ENCODE data around the gene RHOG. TPM values are rescaled to one million over a fixed set of nuclear protein-coding genes. Genes with fewer than 3 reads are reported as not detected.

The RHOG gene
- polyA plus RNA-seq, 2 of the 4 experiments (the other 2 are of a cell fraction) = 41.1 to 64.3 TPM

DNA sequence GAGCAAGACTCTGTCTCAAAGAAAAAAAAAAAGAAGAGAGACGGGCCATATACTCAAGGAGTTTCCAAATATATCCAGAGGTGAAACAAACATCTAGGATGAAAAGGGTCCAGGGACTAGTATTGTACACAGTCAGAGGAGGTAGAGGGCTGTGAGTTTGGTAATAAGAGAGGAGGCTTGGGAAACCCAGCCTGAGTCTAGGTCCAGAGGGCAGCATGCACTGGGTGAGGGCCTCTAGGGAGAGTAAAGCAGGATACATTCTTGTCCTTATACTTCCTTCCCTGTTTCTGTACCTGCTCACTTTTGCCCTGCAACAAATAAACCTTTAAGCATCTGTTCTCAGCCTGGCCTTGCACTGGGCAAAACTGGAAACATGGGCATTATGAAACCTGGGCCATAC, 46.2 kb upstream of the RHOG start (continued):
- TF ChIP-seq, protein P1, sequence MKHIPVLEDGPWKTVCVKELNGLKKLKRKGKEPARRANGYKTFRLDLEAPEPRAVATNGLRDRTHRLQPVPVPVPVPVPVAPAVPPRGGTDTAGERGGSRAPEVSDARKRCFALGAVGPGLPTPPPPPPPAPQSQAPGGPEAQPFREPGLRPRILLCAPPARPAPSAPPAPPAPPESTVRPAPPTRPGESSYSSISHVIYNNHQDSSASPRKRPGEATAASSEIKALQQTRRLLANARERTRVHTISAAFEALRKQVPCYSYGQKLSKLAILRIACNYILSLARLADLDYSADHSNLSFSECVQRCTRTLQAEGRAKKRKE (CRISPR knock-in tag; IDR thresholded peaks at IDR 0.05; ENCODE audit: low read depth) = no peak
- TF ChIP-seq ESRRA (IDR thresholded peaks at IDR 0.05; ENCODE audit: borderline replicate concordance, low read length) (no peak), FOSL2 (IDR thresholded peaks at IDR 0.05) (no peak), FOSL2 (CRISPR knock-in tag; IDR thresholded peaks at IDR 0.05) (no peak), CEBPB (IDR thresholded peaks at IDR 0.05) (no peak), ZFP36 (IDR thresholded peaks at IDR 0.05; ENCODE audit: borderline replicate concordance, partially characterized antibody) (no peak)

DNA sequence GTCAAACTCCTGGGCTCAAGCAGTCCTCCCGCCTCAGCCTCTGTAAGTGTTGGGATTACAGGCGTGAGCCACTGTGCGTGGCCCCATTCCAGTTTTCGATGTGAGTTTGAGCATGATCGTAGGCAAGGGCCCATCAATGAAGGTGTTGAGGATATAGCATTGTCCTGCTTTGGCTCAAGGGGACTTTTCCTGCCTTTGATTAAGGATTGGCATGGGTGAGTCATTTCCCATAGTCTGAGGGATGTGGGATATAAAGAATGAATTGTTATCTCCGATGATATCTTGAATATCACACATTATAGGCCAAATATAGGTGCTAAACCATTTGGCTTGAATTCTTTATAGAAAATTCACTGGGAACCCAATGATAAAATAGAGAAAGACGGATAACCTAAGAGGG, 45.1 kb upstream of the RHOG start:
- no peak for ATAC-seq

DNA sequence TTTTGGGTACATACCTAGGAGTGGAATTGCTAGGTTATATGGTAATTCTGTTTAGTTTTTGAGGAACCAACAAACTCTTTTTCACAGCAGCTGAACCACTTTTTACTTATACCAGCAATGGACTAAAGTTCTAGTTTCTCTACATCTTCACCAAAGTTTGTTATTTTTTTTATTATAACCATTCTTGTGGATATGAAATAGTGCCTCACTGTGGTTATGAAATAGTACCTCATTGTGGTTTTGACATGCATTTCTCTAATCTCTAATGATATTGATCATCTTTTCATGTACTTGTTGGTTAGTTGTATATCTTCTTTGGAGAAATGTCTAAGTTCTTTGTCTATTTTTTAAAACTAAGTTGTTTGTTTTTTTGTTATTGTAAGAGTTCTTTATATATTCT, 41.9 kb upstream of the RHOG start:
- ChIA-PET POLR2A (no interaction called here), CTCF (interaction anchor here (1.1 to 1.4 kb wide), 2 partner anchors 13 to 191 kb away, joined by 3 read pairs; no protein-coding TSS in a partner anchor)

More for the DNA sequence above, 45.1 kb upstream of the RHOG start:
- Histone ChIP-seq H3K4me1 (peaks cover 3% of the 10 kb centered on the region), H3K4me3 (no peak overlapping the region), H3K9me3 (no peaks in the 10 kb centered on the region), H3K4me2 (no peak overlapping the region), H3K27ac (no peak overlapping the region)
- no peak for DNase-seq (ENCODE audit: low read depth in 1 of 2, low spot score in 1 of 2)
- CTCF ChIA-PET = interaction anchor here (0.6 to 0.9 kb wide), 2 partner anchors 11 to 120 kb away, joined by 3 to 4 read pairs; no protein-coding TSS in a partner anchor
- WGBS (ENCODE audit: missing lambda C conversion rate) = 95% methylated on average over 7 of the region's 7 CpGs
- POLR2A ChIA-PET = interaction anchor here (0.6 kb wide), 1 partner anchor 18 kb away, joined by 4 read pairs; no protein-coding TSS in a partner anchor
- TF ChIP-seq NPAS2 (CRISPR knock-in tag; IDR thresholded peaks at IDR 0.05; ENCODE audit: borderline replicate concordance) (no peak), RCOR1 (IDR thresholded peaks at IDR 0.05; ENCODE audit: low read depth, low read length) (no peak), CBX2 (IDR thresholded peaks at IDR 0.05; ENCODE audit: borderline replicate concordance, low read depth) (no peak), GATA3 (IDR thresholded peaks at IDR 0.05; ENCODE audit: borderline replicate concordance) (no peak)
- TF ChIP-seq, protein P2, sequence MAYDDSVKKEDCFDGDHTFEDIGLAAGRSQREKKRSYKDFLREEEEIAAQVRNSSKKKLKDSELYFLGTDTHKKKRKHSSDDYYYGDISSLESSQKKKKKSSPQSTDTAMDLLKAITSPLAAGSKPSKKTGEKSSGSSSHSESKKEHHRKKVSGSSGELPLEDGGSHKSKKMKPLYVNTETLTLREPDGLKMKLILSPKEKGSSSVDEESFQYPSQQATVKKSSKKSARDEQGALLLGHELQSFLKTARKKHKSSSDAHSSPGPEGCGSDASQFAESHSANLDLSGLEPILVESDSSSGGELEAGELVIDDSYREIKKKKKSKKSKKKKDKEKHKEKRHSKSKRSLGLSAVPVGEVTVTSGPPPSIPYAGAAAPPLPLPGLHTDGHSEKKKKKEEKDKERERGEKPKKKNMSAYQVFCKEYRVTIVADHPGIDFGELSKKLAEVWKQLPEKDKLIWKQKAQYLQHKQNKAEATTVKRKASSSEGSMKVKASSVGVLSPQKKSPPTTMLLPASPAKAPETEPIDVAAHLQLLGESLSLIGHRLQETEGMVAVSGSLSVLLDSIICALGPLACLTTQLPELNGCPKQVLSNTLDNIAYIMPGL (CRISPR knock-in tag; IDR thresholded peaks at IDR 0.05; ENCODE audit: borderline replicate concordance) = no peak
- FAIRE-seq = no peak

More for the DNA sequence above, 41.9 kb upstream of the RHOG start:
- TF ChIP-seq, protein P3, sequence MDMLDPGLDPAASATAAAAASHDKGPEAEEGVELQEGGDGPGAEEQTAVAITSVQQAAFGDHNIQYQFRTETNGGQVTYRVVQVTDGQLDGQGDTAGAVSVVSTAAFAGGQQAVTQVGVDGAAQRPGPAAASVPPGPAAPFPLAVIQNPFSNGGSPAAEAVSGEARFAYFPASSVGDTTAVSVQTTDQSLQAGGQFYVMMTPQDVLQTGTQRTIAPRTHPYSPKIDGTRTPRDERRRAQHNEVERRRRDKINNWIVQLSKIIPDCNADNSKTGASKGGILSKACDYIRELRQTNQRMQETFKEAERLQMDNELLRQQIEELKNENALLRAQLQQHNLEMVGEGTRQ (IDR thresholded peaks at IDR 0.05) = no peak
- TF ChIP-seq EHMT2 (IDR thresholded peaks at IDR 0.05; ENCODE audit: low read depth) = no peak
- TF ChIP-seq ZSCAN20 (CRISPR knock-in tag; IDR thresholded peaks at IDR 0.05) = no peak
- TF ChIP-seq ZNF302 (CRISPR knock-in tag; IDR thresholded peaks at IDR 0.05) = no peak
- no peak for TF ChIP-seq MAFK (IDR thresholded peaks at IDR 0.05; ENCODE audit: partially characterized antibody)
- TF ChIP-seq, protein P4, sequence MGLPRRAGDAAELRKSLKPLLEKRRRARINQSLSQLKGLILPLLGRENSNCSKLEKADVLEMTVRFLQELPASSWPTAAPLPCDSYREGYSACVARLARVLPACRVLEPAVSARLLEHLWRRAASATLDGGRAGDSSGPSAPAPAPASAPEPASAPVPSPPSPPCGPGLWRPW (IDR thresholded peaks at IDR 0.05) = no peak
- no peak for TF ChIP-seq ZFP36 (IDR thresholded peaks at IDR 0.05; ENCODE audit: borderline replicate concordance, partially characterized antibody)
- no peak for TF ChIP-seq CHD4 (IDR thresholded peaks at IDR 0.05; ENCODE audit: borderline replicate concordance)
- TF ChIP-seq, protein P2 (CRISPR knock-in tag; IDR thresholded peaks at IDR 0.05; ENCODE audit: borderline replicate concordance) = no peak
- TF ChIP-seq, protein P5, sequence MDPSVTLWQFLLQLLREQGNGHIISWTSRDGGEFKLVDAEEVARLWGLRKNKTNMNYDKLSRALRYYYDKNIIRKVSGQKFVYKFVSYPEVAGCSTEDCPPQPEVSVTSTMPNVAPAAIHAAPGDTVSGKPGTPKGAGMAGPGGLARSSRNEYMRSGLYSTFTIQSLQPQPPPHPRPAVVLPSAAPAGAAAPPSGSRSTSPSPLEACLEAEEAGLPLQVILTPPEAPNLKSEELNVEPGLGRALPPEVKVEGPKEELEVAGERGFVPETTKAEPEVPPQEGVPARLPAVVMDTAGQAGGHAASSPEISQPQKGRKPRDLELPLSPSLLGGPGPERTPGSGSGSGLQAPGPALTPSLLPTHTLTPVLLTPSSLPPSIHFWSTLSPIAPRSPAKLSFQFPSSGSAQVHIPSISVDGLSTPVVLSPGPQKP (IDR thresholded peaks at IDR 0.05; ENCODE audit: low read depth, low read length) = no peak
- TF ChIP-seq, protein P6, sequence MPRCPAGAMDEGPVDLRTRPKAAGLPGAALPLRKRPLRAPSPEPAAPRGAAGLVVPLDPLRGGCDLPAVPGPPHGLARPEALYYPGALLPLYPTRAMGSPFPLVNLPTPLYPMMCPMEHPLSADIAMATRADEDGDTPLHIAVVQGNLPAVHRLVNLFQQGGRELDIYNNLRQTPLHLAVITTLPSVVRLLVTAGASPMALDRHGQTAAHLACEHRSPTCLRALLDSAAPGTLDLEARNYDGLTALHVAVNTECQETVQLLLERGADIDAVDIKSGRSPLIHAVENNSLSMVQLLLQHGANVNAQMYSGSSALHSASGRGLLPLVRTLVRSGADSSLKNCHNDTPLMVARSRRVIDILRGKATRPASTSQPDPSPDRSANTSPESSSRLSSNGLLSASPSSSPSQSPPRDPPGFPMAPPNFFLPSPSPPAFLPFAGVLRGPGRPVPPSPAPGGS (IDR thresholded peaks at IDR 0.05) = no peak
- no peak for TF ChIP-seq JUNB (IDR thresholded peaks at IDR 0.05)
- no peak for TF ChIP-seq FOSL2 (IDR thresholded peaks at IDR 0.05)
- TF ChIP-seq FOSL2 (CRISPR knock-in tag; IDR thresholded peaks at IDR 0.05) = no peak
- no peak for TF ChIP-seq NFE2L2 (conservative IDR thresholded peaks at IDR 0.05; ENCODE audit: low read length)
- no peak for TF ChIP-seq PHF8 (IDR thresholded peaks at IDR 0.05; ENCODE audit: borderline replicate concordance, low read depth)
- no peak for TF ChIP-seq KDM5A (IDR thresholded peaks at IDR 0.05)
- no peak for TF ChIP-seq SREBF2 (IDR thresholded peaks at IDR 0.05)
- no peak for TF ChIP-seq TP53 (CRISPR knock-in tag; IDR thresholded peaks at IDR 0.05)
- no peak for TF ChIP-seq HOXA7 (CRISPR knock-in tag; IDR thresholded peaks at IDR 0.05)
- Histone ChIP-seq H3K4me1 (peaks cover 31% of the 10 kb centered on the region), H3K9me3 (no peaks in the 10 kb centered on the region), H3K27ac (no peak overlapping the region), H3K4me2 (no peak overlapping the region), H3K4me3 (no peak overlapping the region)
- FAIRE-seq = no peak
- no peak for DNase-seq (ENCODE audit: low read depth in 1 of 2, low spot score in 1 of 2)
- ATAC-seq = no peak
